Chondrocyte (in vitro differentiated cells): ENCODE data around the gene JAM3. TPM values are rescaled to one million over a fixed set of nuclear protein-coding genes. Genes with fewer than 3 reads are reported as not detected.

ENCODE experiments used
- DNase-seq: peaks from one replicate; pipeline ENCODE4 v3.0.0; 2021; ENCODE audit warnings: mixed read lengths, low spot score
- H3K27ac Mint-ChIP-seq: one replicate; pipeline ENCODE4 v1.8.0; 2021; ENCODE audit warnings: mild to moderate bottlenecking, moderate library complexity, mixed read lengths; ENCODE audit not compliant: unreplicated experiment
- H3K27me3 Mint-ChIP-seq: 2 replicates; pipeline ENCODE4 v1.8.0; 2021; ENCODE audit warnings: low read depth, mixed read lengths
- H3K36me3 Mint-ChIP-seq: 2 replicates; pipeline ENCODE4 v1.8.0; 2021; ENCODE audit warnings: low read depth, mixed read lengths
- H3K4me1 Mint-ChIP-seq: 2 replicates; pipeline ENCODE4 v1.8.0; 2021; ENCODE audit warnings: low read depth, mild to moderate bottlenecking, mixed read lengths
- H3K4me3 Mint-ChIP-seq: one replicate; pipeline ENCODE4 v1.8.0; 2021; ENCODE audit warnings: mild to moderate bottlenecking, moderate library complexity, mixed read lengths; ENCODE audit not compliant: unreplicated experiment
- H3K9me3 Mint-ChIP-seq: 2 replicates; pipeline ENCODE4 v1.8.0; 2021; ENCODE audit warnings: low read depth, mixed read lengths
- CTCF ChIP-seq: fragments of 200-600 bp; sonication (generic); IDR thresholded peaks from 2 replicates; pipeline ENCODE4 v1.5.0; 2021; ENCODE audit warnings: antibody characterized with exemption, mild to moderate bottlenecking, moderate library complexity
- total RNA-seq: library from RNA; stranded (reverse); gene quantifications from 3 replicates; pipeline ENCODE4 v1.2.1, GENCODE V29; 2021

The JAM3 gene
- total RNA-seq, 1 donor from 2014 or later = 105 TPM

- Mint-ChIP-seq H3K4me1 (peaks cover 9% of the 10 kb centered on the region), H3K36me3 (peaks cover 34% of the 10 kb centered on the region), H3K27me3 (no peaks in the 10 kb centered on the region), H3K27ac (peak overlapping the region; percentile 70), H3K9me3 (no peaks in the 10 kb centered on the region), H3K4me3 (no peak overlapping the region)
- TF ChIP-seq CTCF = no peak
- no peak for DNase-seq
These were observed 84.5 kb downstream of the JAM3 start for GRCh38 chr11:134153147-134153905.

- H3K27me3 Mint-ChIP-seq = no peaks in the 10 kb centered on the region
- no peak overlapping the region for H3K27ac Mint-ChIP-seq
- TF ChIP-seq CTCF = no peak
- no peak for DNase-seq
- H3K4me3 Mint-ChIP-seq = no peak overlapping the region
- H3K36me3 Mint-ChIP-seq = peaks cover 36% of the 10 kb centered on the region
- no peaks in the 10 kb centered on the region for H3K9me3 Mint-ChIP-seq
- peaks cover 9% of the 10 kb centered on the region for H3K4me1 Mint-ChIP-seq
These were observed 85.6 kb downstream of the JAM3 start for GRCh38 chr11:134154441-134154840.

- Mint-ChIP-seq H3K36me3 (peaks cover 40% of the 10 kb centered on the region), H3K27me3 (no peaks in the 10 kb centered on the region), H3K27ac (no peak overlapping the region), H3K4me3 (no peak overlapping the region), H3K4me1 (peaks cover 9% of the 10 kb centered on the region), H3K9me3 (no peaks in the 10 kb centered on the region)
- DNase-seq = no peak
- no peak for TF ChIP-seq CTCF
These were observed 86.6 kb downstream of the JAM3 start for GRCh38 chr11:134155456-134155855.

- TF ChIP-seq CTCF = no peak
- Mint-ChIP-seq H3K36me3 (peaks cover 37% of the 10 kb centered on the region), H3K27me3 (no peaks in the 10 kb centered on the region), H3K4me3 (no peak overlapping the region), H3K27ac (no peak overlapping the region), H3K4me1 (peaks cover 5% of the 10 kb centered on the region), H3K9me3 (no peaks in the 10 kb centered on the region)
- DNase-seq = no peak
These were observed 87.3 kb downstream of the JAM3 start for GRCh38 chr11:134155946-134156865.

GRCh38 chr11:134157451-134157850 lies 88.6 kb downstream of the JAM3 start:
- TF ChIP-seq CTCF = no peak
- H3K9me3 Mint-ChIP-seq = no peaks in the 10 kb centered on the region
- no peak overlapping the region for H3K4me3 Mint-ChIP-seq
- DNase-seq = no peak
- no peaks in the 10 kb centered on the region for H3K27me3 Mint-ChIP-seq
- H3K27ac Mint-ChIP-seq = no peak overlapping the region
- peaks cover 32% of the 10 kb centered on the region for H3K36me3 Mint-ChIP-seq
- H3K4me1 Mint-ChIP-seq = no peaks in the 10 kb centered on the region
